ENCODE data around the gene RGS14.
"Not testable (repeated sequence)": the region's sequence is repeated elsewhere in the genome, so short reads cannot be mapped to it uniquely, and the experiment has no call there.

Gene RGS14

DNA sequence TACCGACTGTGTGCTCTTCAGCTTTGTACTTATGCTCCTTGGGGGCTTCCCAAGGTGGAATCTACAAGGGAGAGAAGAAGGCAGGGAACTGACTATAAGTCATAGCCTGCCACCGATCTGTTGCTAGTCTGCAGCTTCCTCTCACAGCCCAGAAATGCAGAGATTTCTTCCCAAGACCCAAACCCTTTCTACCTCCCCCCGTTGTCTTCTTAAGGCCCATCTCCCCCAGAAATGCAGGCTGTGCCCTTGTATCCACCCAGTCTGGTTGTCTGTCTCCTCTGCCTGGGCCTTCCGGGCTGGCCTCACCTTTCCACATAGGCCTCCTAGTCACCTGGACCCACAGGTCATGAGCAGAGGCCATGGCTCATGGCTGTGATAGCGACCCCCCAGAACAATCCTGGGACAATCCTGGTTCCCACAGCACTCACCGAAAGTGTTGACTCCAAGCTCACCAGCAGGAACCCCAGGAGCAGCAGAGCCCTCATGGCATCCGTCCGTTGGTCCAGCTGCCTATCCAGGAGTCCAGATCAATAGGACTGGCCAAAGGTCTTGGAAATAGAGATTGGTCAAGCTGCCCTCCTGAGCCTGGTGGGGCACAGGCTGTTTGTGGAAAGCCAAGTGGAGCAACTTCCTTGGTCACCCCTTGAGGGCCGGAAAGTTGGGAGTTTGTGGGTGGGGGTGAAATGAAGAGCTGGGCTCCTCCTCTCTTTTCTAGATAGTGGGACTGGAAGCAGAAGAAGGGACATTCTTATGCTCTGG is 51.5 kb downstream of the RGS14 start, which contains the start of gene F12:
F12 (minus strand) TSS at position 522 of the 759 bp plus-strand sequence; CDS start at position 485, 37 bp downstream.
- no peak for DNase-seq

- DNase-seq: no peak
These were observed 52.9 kb downstream of the RGS14 start for GRCh38 chr5:177410575-177410974.

- DNase-seq: peak; percentile 29
These were observed 55.0 kb downstream of the RGS14 start for GRCh38 chr5:177412603-177413233.

- DNase-seq: no peak
These were observed 56.8 kb downstream of the RGS14 start for GRCh38 chr5:177414481-177414880.

- not testable (repeated sequence) for DNase-seq
These were observed 59.4 kb downstream of the RGS14 start for GRCh38 chr5:177417081-177417480.

GRCh38 chr5:177419046-177419445 is 61.3 kb downstream of the RGS14 start:
- DNase-seq: no peak

- DNase-seq: not testable (repeated sequence)
These were observed 62.7 kb downstream of the RGS14 start for GRCh38 chr5:177420472-177420871.

- DNase-seq: no peak
These were observed 63.5 kb downstream of the RGS14 start for GRCh38 chr5:177421062-177421798.

Measured in activated naive CD4-positive, alpha-beta T cell treated with Interleukin-2 at 50 U/mL for 16 hours (primary cell).